H1 (cell line): ENCODE data around the gene RPTOR. TPM values are rescaled to one million over a fixed set of nuclear protein-coding genes. Genes with fewer than 3 reads are reported as not detected.

Experiments used
- CTCF ChIA-PET: fragments of 300-600 bp; sonication (Branson Sonifier 250); formaldehyde crosslinking; loops from one replicate; lab custom pipeline; 2021; ENCODE audit not compliant: partially characterized antibody; lab: Charles Lee
- POLR2A ChIA-PET: fragments of 300-600 bp; sonication (Branson Sonifier 250); formaldehyde crosslinking; loops from one replicate; lab custom pipeline; 2021; ENCODE audit warnings: inconsistent platforms; ENCODE audit not compliant: partially characterized antibody; lab: Charles Lee
- DNase-seq, 2 experiments: peaks; one replicate each; pipeline versions ENCODE4 v3.0.0 to v3.0.0-alpha.2; 2010 to 2022; ENCODE audit warnings: low spot score in 2 of 2, low read depth in 1 of 2, mixed read lengths in 1 of 2
- FAIRE-seq: peaks from 2 replicates; lab custom pipeline; 2011; peaks lifted over from hg19 to GRCh38; lab: Jason Lieb, UNC
- H2AFZ ChIP-seq: 2 replicates; pipeline ENCODE4 v1.8.1; 2012; ENCODE audit warnings: low read length, inconsistent platforms
- H2AK5ac ChIP-seq: 2 replicates; pipeline ENCODE4 v1.6.1; 2013; ENCODE audit warnings: low read depth, low read length
- H2BK120ac ChIP-seq: replicated peaks from 2 replicates; pipeline ENCODE3; 2013; ENCODE audit warnings: low read depth, low read length, inconsistent platforms
- H2BK12ac ChIP-seq: 2 replicates; pipeline ENCODE4 v1.6.1; 2013; ENCODE audit warnings: low read depth, low read length
- H2BK15ac ChIP-seq: 2 replicates; pipeline ENCODE4 v1.6.1; 2013; ENCODE audit warnings: low read length
- H2BK20ac ChIP-seq: 2 replicates; pipeline ENCODE4 v1.6.1; 2013; ENCODE audit warnings: low read length
- H2BK5ac ChIP-seq: 2 replicates; pipeline ENCODE4 v1.6.1; 2013; ENCODE audit warnings: low read depth, low read length
- H3K14ac ChIP-seq: 2 replicates; pipeline ENCODE4 v1.6.1; 2013; ENCODE audit warnings: inconsistent platforms; ENCODE audit not compliant: insufficient read length
- H3K18ac ChIP-seq: 2 replicates; pipeline ENCODE4 v1.6.1; 2013; ENCODE audit warnings: low read length; ENCODE audit errors: extremely low read depth
- H3K23ac ChIP-seq: 2 replicates; pipeline ENCODE4 v1.6.1; 2013; ENCODE audit warnings: inconsistent platforms; ENCODE audit not compliant: insufficient read length
- H3K23me2 ChIP-seq: 2 replicates; pipeline ENCODE4 v1.6.1; 2013; ENCODE audit warnings: low read depth, low read length
- H3K27ac ChIP-seq: 2 replicates; pipeline ENCODE4 v1.6.1; 2011; ENCODE audit warnings: low read depth, low read length, inconsistent platforms
- H3K27me3 ChIP-seq, 4 experiments: replicated peaks in 1 of 4; 1 replicate in 1 of 4; 2 replicates in 3 of 4; pipeline versions ENCODE4 v1.6.1 to v1.8.1; 2011 to 2013; ENCODE audit warnings: low read length in 3 of 4, mild to moderate bottlenecking in 3 of 4, inconsistent platforms in 2 of 4, mixed read lengths in 2 of 4, moderate library complexity in 1 of 4; ENCODE audit not compliant: control insufficient read depth in 3 of 4, insufficient read depth in 3 of 4; ENCODE audit errors: extremely low read depth in 1 of 4
- H3K36me3 ChIP-seq, 4 experiments: 2 replicates each; pipeline versions ENCODE4 v1.6.1 to v1.8.1; 2011 to 2013; ENCODE audit warnings: mild to moderate bottlenecking in 4 of 4, low read length in 3 of 4, moderate library complexity in 2 of 4, control low read depth in 1 of 4, inconsistent platforms in 1 of 4; ENCODE audit not compliant: insufficient read depth in 4 of 4, control insufficient read depth in 2 of 4
- H3K4ac ChIP-seq: replicated peaks from 2 replicates; pipeline ENCODE3; 2013; ENCODE audit warnings: low read length, low read depth, mixed read lengths, inconsistent platforms; ENCODE audit not compliant: insufficient read length
- H3K4me1 ChIP-seq, 4 experiments: replicated peaks in 1 of 4; 1 replicate in 1 of 4; 2 replicates in 3 of 4; pipeline versions ENCODE4 v1.6.1 to v1.8.1; 2011 to 2013; ENCODE audit warnings: low read length in 3 of 4, inconsistent platforms in 2 of 4, mixed read lengths in 1 of 4; ENCODE audit not compliant: insufficient read depth in 4 of 4, control insufficient read depth in 3 of 4
- H3K4me2 ChIP-seq, 2 experiments: 2 replicates each; pipeline versions ENCODE4 v1.6.1 to v1.8.1; 2011 to 2013; ENCODE audit warnings: low read depth in 2 of 2, low read length in 2 of 2, control low read depth in 1 of 2, inconsistent platforms in 1 of 2, mild to moderate bottlenecking in 1 of 2; ENCODE audit not compliant: insufficient read depth in 1 of 2
- H3K4me3 ChIP-seq, 4 experiments: fragments of 200-600, 300-600 bp in 1 of 4; sonication (generic), shearing (Covaris generic), sonication (Bioruptor Twin) in 1 of 4; 2 replicates each; pipeline versions ENCODE4 v1.5.1 to v1.8.1; 2011 to 2016; ENCODE audit warnings: low read length in 4 of 4, low read depth in 3 of 4, control low read depth in 2 of 4, inconsistent platforms in 2 of 4, mild to moderate bottlenecking in 2 of 4, mixed read lengths in 1 of 4, moderate library complexity in 1 of 4; ENCODE audit not compliant: insufficient read depth in 2 of 4; ENCODE audit errors: extremely low read depth in 1 of 4
- H3K56ac ChIP-seq: replicated peaks from 2 replicates; pipeline ENCODE3; 2013; ENCODE audit warnings: low read depth, mild to moderate bottlenecking, mixed read lengths, low read length, inconsistent platforms; ENCODE audit not compliant: insufficient read length
- H3K79me1 ChIP-seq: 2 replicates; pipeline ENCODE4 v1.6.1; 2013; ENCODE audit warnings: low read depth, low read length, control low read depth
- H3K79me2 ChIP-seq, 2 experiments: 2 replicates each; pipeline versions ENCODE4 v1.6.1 to v1.8.1; 2012 to 2013; ENCODE audit warnings: low read length in 2 of 2, mild to moderate bottlenecking in 2 of 2, inconsistent platforms in 1 of 2; ENCODE audit not compliant: insufficient read depth in 2 of 2, control insufficient read depth in 1 of 2
- H3K9ac ChIP-seq, 4 experiments: replicated peaks in 1 of 4; 1 replicate in 1 of 4; 2 replicates in 3 of 4; pipeline versions ENCODE4 v1.6.1 to v1.8.1; 2011 to 2013; ENCODE audit warnings: low read depth in 3 of 4, low read length in 3 of 4, control low read depth in 2 of 4, mild to moderate bottlenecking in 2 of 4, moderate library complexity in 2 of 4, inconsistent platforms in 1 of 4; ENCODE audit errors: extremely low read depth in 1 of 4
- H3K9me3 ChIP-seq, 2 experiments: 2 replicates each; pipeline versions ENCODE4 v1.6.1 to v1.8.1; 2012 to 2013; ENCODE audit warnings: mild to moderate bottlenecking in 2 of 2, moderate library complexity in 2 of 2, control low read depth in 1 of 2, inconsistent platforms in 1 of 2, low read depth in 1 of 2, low read length in 1 of 2, mixed read lengths in 1 of 2; ENCODE audit not compliant: insufficient read depth in 2 of 2
- H4K20me1 ChIP-seq, 2 experiments: replicated peaks in 1 of 2; 2 replicates each; pipeline versions ENCODE3 to v1.8.1; 2011 to 2013; ENCODE audit warnings: inconsistent platforms in 2 of 2, low read length in 2 of 2, mild to moderate bottlenecking in 1 of 2; ENCODE audit not compliant: insufficient read depth in 2 of 2, control insufficient read depth in 1 of 2
- H4K5ac ChIP-seq: 2 replicates; pipeline ENCODE4 v1.6.1; 2013; ENCODE audit warnings: low read length, low read depth, mixed read lengths, inconsistent platforms; ENCODE audit not compliant: insufficient read length
- H4K8ac ChIP-seq: 2 replicates; pipeline ENCODE4 v1.8.0; 2013; ENCODE audit warnings: mild to moderate bottlenecking, moderate library complexity, low read length, inconsistent platforms; ENCODE audit not compliant: insufficient read depth; ENCODE audit errors: extremely low read depth
- H4K91ac ChIP-seq: replicated peaks from 2 replicates; pipeline ENCODE3; 2013; ENCODE audit warnings: low read length, mixed read lengths, inconsistent platforms; ENCODE audit not compliant: insufficient read length
- NANOG ChIP-seq: IDR thresholded peaks from 2 replicates; pipeline ENCODE4 v1.6.1; 2011; ENCODE audit warnings: low read length, low read depth, mild to moderate bottlenecking, inconsistent platforms; ENCODE audit not compliant: insufficient read depth, poor library complexity, severe bottlenecking
- PHF8 ChIP-seq: fragments of 200-600 bp; sonication (generic); conservative IDR thresholded peaks from 2 replicates; pipeline ENCODE4 v1.7.1; 2012; ENCODE audit warnings: low read depth, mild to moderate bottlenecking, inconsistent platforms, low read length, moderate library complexity
- POLR2AphosphoS5 ChIP-seq: IDR thresholded peaks from 2 replicates; pipeline ENCODE4 v1.6.1; 2011; ENCODE audit warnings: low read depth, low read length
- SIX5 ChIP-seq: IDR thresholded peaks from 2 replicates; pipeline ENCODE4 v1.6.1; 2011; ENCODE audit warnings: mild to moderate bottlenecking, low read depth, low read length
- SP4 ChIP-seq: IDR thresholded peaks from 2 replicates; pipeline ENCODE4 v1.6.1; 2012; ENCODE audit warnings: low read length, inconsistent platforms
- TAF7 ChIP-seq: optimal IDR thresholded peaks from 2 replicates; pipeline ENCODE3; 2011; ENCODE audit warnings: low read depth, mild to moderate bottlenecking, inconsistent platforms, low read length, moderate library complexity, borderline replicate concordance
- USF2 ChIP-seq: IDR thresholded peaks from 2 replicates; pipeline ENCODE4 v1.6.1; 2011; ENCODE audit warnings: low read length, improper control_type of control experiment
- WGBS, 2 experiments: shearing (Covaris generic) in 1 of 2; methylation state at CpG; one replicate each; pipeline versions ENCODE4 v1.1.6 to v1.1.7; 2013 to 2015; ENCODE audit warnings: low lambda C conversion rate in 2 of 2, mixed read lengths in 2 of 2, inconsistent platforms in 1 of 2, low coverage in 1 of 2, missing lambda C conversion rate in 1 of 2; ENCODE audit not compliant: insufficient replicate concordance in 2 of 2, insufficient coverage in 1 of 2, insufficient read length in 1 of 2; ENCODE audit errors: extremely low coverage in 1 of 2, missing lambda C conversion rate in 1 of 2; 5-methylcytosine and 5-hydroxymethylcytosine counted together
- polyA plus RNA-seq, 7 experiments: library from polyadenylated mRNA; depleted of rRNA in 3 of 7; stranded (reverse) in 5 of 7; unstranded in 2 of 7; fragments of >200 nt in 5 of 7; fragments of 200-250 nt in 2 of 7; gene quantifications; 1 replicate in 5 of 7; 2 replicates in 1 of 7; 4 replicates in 1 of 7; pipeline versions ENCODE4 v1.2.1 to v1.2.3, GENCODE V29; 2011 to 2013; ENCODE audit warnings: missing spikeins in 2 of 7, mixed read lengths in 2 of 7
- total RNA-seq: library from RNA; stranded (reverse); fragmentation: NEBNext Ultra II Directional; extraction: Animal tissue kit (Norgen Biotek cat#: 25700); gene quantifications from 2 replicates; pipeline ENCODE4 v1.2.1, GENCODE V29; 2021

Gene RPTOR
- total and polyA plus RNA-seq, 2 of the 8 experiments (the other 6 are each of a cell fraction or from before 2014, with no cell fraction given) = 6.9 to 28.7 TPM

DNA sequence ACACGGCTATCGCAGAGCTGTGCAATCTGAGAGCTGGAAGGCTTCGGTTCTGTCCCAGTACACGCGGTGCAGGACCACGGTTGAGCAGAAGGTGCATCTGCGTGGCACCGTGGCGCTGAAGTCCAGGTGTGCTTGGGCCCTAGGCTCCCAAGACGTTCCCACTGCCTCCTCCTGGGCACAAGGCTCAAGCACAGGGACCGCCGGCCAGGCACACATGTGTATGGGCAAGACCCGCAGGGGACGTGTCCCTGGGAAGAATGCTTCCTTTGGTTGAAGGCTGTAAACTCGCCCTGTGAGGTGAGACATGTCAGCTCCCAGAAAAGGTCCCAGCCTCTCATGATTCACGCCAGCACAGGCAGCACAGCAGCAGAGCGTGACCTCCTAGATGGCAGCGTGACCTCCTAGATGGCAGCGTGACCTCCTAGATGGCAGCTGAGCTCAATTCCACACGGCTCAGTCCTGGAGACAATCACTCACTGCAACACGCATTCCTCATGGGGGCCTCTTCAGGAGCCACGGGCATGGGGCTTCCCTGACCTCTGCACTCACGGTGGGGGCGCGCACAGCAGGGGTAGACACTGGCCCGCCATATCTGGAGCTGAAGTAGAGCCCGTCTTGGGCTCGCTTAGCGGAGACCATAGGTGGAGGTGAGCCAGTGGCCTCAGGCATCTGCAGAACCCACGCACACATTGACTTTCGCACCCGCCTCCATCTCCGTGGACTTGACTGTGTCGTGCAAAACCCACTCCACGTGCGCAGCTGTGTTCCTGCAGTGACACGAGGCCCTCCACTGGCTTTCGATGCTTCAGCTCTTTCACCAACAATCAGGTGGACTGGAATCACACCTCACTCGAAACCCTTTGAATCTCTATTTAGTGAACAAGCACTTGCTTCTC lies 362.0 kb downstream of the RPTOR start:
- Histone ChIP-seq H3K9ac (no peak overlapping the region), H3K9me3 (no peaks in the 10 kb centered on the region), H2BK12ac (no peak overlapping the region), H3K4me2 (no peak overlapping the region), H3K56ac (no peak overlapping the region), H2AFZ (no peak overlapping the region), H2AK5ac (no peak overlapping the region), H4K91ac (no peak overlapping the region), H3K36me3 (no peaks in the 10 kb centered on the region), H3K27me3 (no peaks in the 10 kb centered on the region), H3K23ac (no peak overlapping the region), H3K4me3 (no peak overlapping the region), H3K14ac (no peak overlapping the region), H3K4ac (no peak overlapping the region), H3K18ac (no peak overlapping the region), H3K79me2 (no peaks in the 10 kb centered on the region), H4K5ac (no peak overlapping the region), H2BK15ac (no peak overlapping the region), H2BK20ac (no peak overlapping the region), H3K23me2 (no peaks in the 10 kb centered on the region), H3K79me1 (no peaks in the 10 kb centered on the region), H2BK5ac (no peak overlapping the region), H3K4me1 (no peaks in the 10 kb centered on the region), H2BK120ac (no peak overlapping the region), H4K8ac (no peak overlapping the region), H4K20me1 (peaks cover 2 to 3% of the 10 kb centered on the region in 2 experiments), H3K27ac (no peak overlapping the region)
- WGBS, 2 experiments = 91% methylated on average over 39 of the region's 39 CpGs; no CpG with 5 or more reads in 1 of the 2 experiments
- CTCF ChIA-PET = interaction anchor here (0.6 to 1.6 kb wide), 12 partner anchors 8 to 300 kb away, joined by 3 to 5 read pairs (median 3); no protein-coding TSS in a partner anchor
- FAIRE-seq = no peak
- POLR2A ChIA-PET = no interaction called here
- DNase-seq = no peak
- TF ChIP-seq SP4 (no peak), SIX5 (no peak), USF2 (no peak), PHF8 (no peak), NANOG (no peak), POLR2AphosphoS5 (no peak), TAF7 (no peak)
